ENCODE results near the gene ESPN.
"Not testable (repeated sequence)": the region's sequence is repeated elsewhere in the genome, so short reads cannot be mapped to it uniquely, and the experiment has no call there.

Gene ESPN

GRCh38 chr1:6483017-6483760 lies 58.6 kb downstream of the ESPN start:
- no peak for DNase-seq (ENCODE audit: low spot score)

- DNase-seq (ENCODE audit: low spot score), result no peak
These were observed 59.2 kb downstream of the ESPN start for GRCh38 chr1:6483761-6484117.

GRCh38 chr1:6484826-6485167 lies 60.2 kb downstream of the ESPN start:
- DNase-seq (ENCODE audit: low spot score), result no peak

GRCh38 chr1:6485168-6486101 lies 60.9 kb downstream of the ESPN start:
- peak; percentile 55 for DNase-seq (ENCODE audit: low spot score)

GRCh38 chr1:6486433-6487011 lies 61.9 kb downstream of the ESPN start:
- DNase-seq (ENCODE audit: low spot score), result peak; percentile 94

- no peak for DNase-seq (ENCODE audit: low spot score)
These were observed 63.4 kb downstream of the ESPN start for GRCh38 chr1:6487804-6488484.

- DNase-seq (ENCODE audit: low spot score), result no peak
These were observed 64.2 kb downstream of the ESPN start for GRCh38 chr1:6488602-6489382.

- no peak for DNase-seq (ENCODE audit: low spot score)
These were observed 64.8 kb downstream of the ESPN start for GRCh38 chr1:6489383-6489765.

- DNase-seq (ENCODE audit: low spot score), result peak; percentile 96
These were observed 65.2 kb downstream of the ESPN start for GRCh38 chr1:6489799-6490180.

- peak; percentile 87 for DNase-seq (ENCODE audit: low spot score)
These were observed 65.9 kb downstream of the ESPN start for GRCh38 chr1:6490181-6491080.

- no peak for DNase-seq (ENCODE audit: low spot score)
These were observed 66.5 kb downstream of the ESPN start for GRCh38 chr1:6491081-6491449.

GRCh38 chr1:6491480-6491962 lies 66.9 kb downstream of the ESPN start, which contains the start of gene PLEKHG5:
PLEKHG5 (minus strand) TSS chr1:6491667; CDS start chr1:6477571, 14,096 bp downstream.
- no peak for DNase-seq (ENCODE audit: low spot score)

GRCh38 chr1:6491966-6492365 lies 67.4 kb downstream of the ESPN start:
- DNase-seq (ENCODE audit: low spot score), result no peak

- not testable (repeated sequence) for DNase-seq (ENCODE audit: low spot score)
These were observed 69.3 kb downstream of the ESPN start for GRCh38 chr1:6493834-6494223.

GRCh38 chr1:6494627-6495026 lies 70.1 kb downstream of the ESPN start:
- no peak for DNase-seq (ENCODE audit: low spot score)

- DNase-seq (ENCODE audit: low spot score), result no peak
These were observed 70.5 kb downstream of the ESPN start for GRCh38 chr1:6495041-6495441.

- no peak for DNase-seq (ENCODE audit: low spot score)
These were observed 71.2 kb downstream of the ESPN start for GRCh38 chr1:6495540-6496364.

- no peak for DNase-seq (ENCODE audit: low spot score)
These were observed 71.8 kb downstream of the ESPN start for GRCh38 chr1:6496365-6496721.

- no peak for DNase-seq (ENCODE audit: low spot score)
These were observed 72.3 kb downstream of the ESPN start for GRCh38 chr1:6496890-6497214.

Measured in AG08396 (cell line).